ENCODE data around the gene SKAP1. TPM values are rescaled to one million over a fixed set of nuclear protein-coding genes. Genes with fewer than 3 reads are reported as not detected.
"Not testable (repeated sequence)": the region's sequence is repeated elsewhere in the genome, so short reads cannot be mapped to it uniquely, and the experiment has no call there.

Gene SKAP1
- total RNA-seq, 1 donor from 2014 or later: 51.9 TPM

GRCh38 chr17:48207776-48208544 lies 222.1 kb downstream of the SKAP1 start:
- intact Hi-C loops (cut with micrococcal nuclease): no loop called here
- DNase-seq (ENCODE audit: low spot score): no peak
- Mint-ChIP-seq H3K4me1 (ENCODE audit: low read depth) (no peaks in the 10 kb centered on the region), H3K36me3 (ENCODE audit: low read depth) (peaks cover 7% of the 10 kb centered on the region), H3K27ac (no peak overlapping the region), H3K27me3 (ENCODE audit: insufficient read depth) (no peaks in the 10 kb centered on the region), H3K4me3 (no peak overlapping the region), H3K9me3 (no peaks in the 10 kb centered on the region)

- H3K36me3 Mint-ChIP-seq (ENCODE audit: low read depth); DNase-seq (ENCODE audit: low spot score); H3K4me1 Mint-ChIP-seq (ENCODE audit: low read depth); H3K27me3 Mint-ChIP-seq (ENCODE audit: insufficient read depth); H3K9me3 Mint-ChIP-seq; H3K4me3 Mint-ChIP-seq; H3K27ac Mint-ChIP-seq; intact Hi-C loops (cut with micrococcal nuclease): not testable (repeated sequence)
These were observed 223.0 kb downstream of the SKAP1 start for GRCh38 chr17:48207036-48207435.

GRCh38 chr17:48202959-48203358 lies 227.1 kb downstream of the SKAP1 start:
- DNase-seq (ENCODE audit: low spot score): no peak
- intact Hi-C loops (cut with micrococcal nuclease): no loop called here
- peaks cover 11% of the 10 kb centered on the region for H3K36me3 Mint-ChIP-seq (ENCODE audit: low read depth)

GRCh38 chr17:48198950-48199541 lies 231.0 kb downstream of the SKAP1 start:
- H3K4me3 Mint-ChIP-seq: no peak overlapping the region
- H3K27ac Mint-ChIP-seq: no peak overlapping the region
- H3K27me3 Mint-ChIP-seq (ENCODE audit: insufficient read depth): no peaks in the 10 kb centered on the region
- intact Hi-C loops (cut with micrococcal nuclease): no loop called here
- H3K9me3 Mint-ChIP-seq: no peaks in the 10 kb centered on the region
- peaks cover 32% of the 10 kb centered on the region for H3K4me1 Mint-ChIP-seq (ENCODE audit: low read depth)
- peaks cover 21% of the 10 kb centered on the region for H3K36me3 Mint-ChIP-seq (ENCODE audit: low read depth)
- no peak for DNase-seq (ENCODE audit: low spot score)

More at GRCh38 chr17:48202959-48203358, 227.1 kb downstream of the SKAP1 start:
- peaks cover 12% of the 10 kb centered on the region for H3K4me1 Mint-ChIP-seq (ENCODE audit: low read depth)
- H3K27ac Mint-ChIP-seq: no peak overlapping the region
- no peak overlapping the region for H3K4me3 Mint-ChIP-seq
- no peaks in the 10 kb centered on the region for H3K9me3 Mint-ChIP-seq
- H3K27me3 Mint-ChIP-seq (ENCODE audit: insufficient read depth): no peaks in the 10 kb centered on the region

GRCh38 chr17:48195910-48196309 lies 234.1 kb downstream of the SKAP1 start:
- intact Hi-C loops (cut with micrococcal nuclease): no loop called here
- H3K9me3 Mint-ChIP-seq: no peaks in the 10 kb centered on the region
- no peak overlapping the region for H3K27ac Mint-ChIP-seq
- no peak overlapping the region for H3K4me3 Mint-ChIP-seq
- peaks cover 50% of the 10 kb centered on the region for H3K4me1 Mint-ChIP-seq (ENCODE audit: low read depth)
- H3K27me3 Mint-ChIP-seq (ENCODE audit: insufficient read depth): no peaks in the 10 kb centered on the region
- peaks cover 31% of the 10 kb centered on the region for H3K36me3 Mint-ChIP-seq (ENCODE audit: low read depth)
- DNase-seq (ENCODE audit: low spot score): no peak

GRCh38 chr17:48194097-48194550 lies 235.9 kb downstream of the SKAP1 start:
- Mint-ChIP-seq H3K27me3 (ENCODE audit: insufficient read depth) (no peaks in the 10 kb centered on the region), H3K9me3 (no peaks in the 10 kb centered on the region), H3K4me1 (ENCODE audit: low read depth) (peaks cover 44% of the 10 kb centered on the region), H3K4me3 (peak overlapping the region; percentile 0), H3K27ac (peak overlapping the region; percentile 0), H3K36me3 (ENCODE audit: low read depth) (peaks cover 28% of the 10 kb centered on the region)
- intact Hi-C loops (cut with micrococcal nuclease): no loop called here
- DNase-seq (ENCODE audit: low spot score): no peak

- Mint-ChIP-seq H3K9me3 (no peaks in the 10 kb centered on the region), H3K4me3 (no peak overlapping the region), H3K27me3 (ENCODE audit: insufficient read depth) (no peaks in the 10 kb centered on the region), H3K4me1 (ENCODE audit: low read depth) (peaks cover 38% of the 10 kb centered on the region), H3K36me3 (ENCODE audit: low read depth) (peaks cover 36% of the 10 kb centered on the region), H3K27ac (no peak overlapping the region)
- intact Hi-C loops (cut with micrococcal nuclease): no loop called here
- DNase-seq (ENCODE audit: low spot score): no peak
These were observed 237.7 kb downstream of the SKAP1 start for GRCh38 chr17:48192321-48192731.

GRCh38 chr17:48191362-48191761 lies 238.7 kb downstream of the SKAP1 start:
- Mint-ChIP-seq H3K9me3 (no peaks in the 10 kb centered on the region), H3K27ac (no peak overlapping the region), H3K36me3 (ENCODE audit: low read depth) (peaks cover 37% of the 10 kb centered on the region), H3K4me3 (no peak overlapping the region), H3K4me1 (ENCODE audit: low read depth) (peaks cover 38% of the 10 kb centered on the region), H3K27me3 (ENCODE audit: insufficient read depth) (no peaks in the 10 kb centered on the region)
- DNase-seq (ENCODE audit: low spot score): no peak
- intact Hi-C loops (cut with micrococcal nuclease): no loop called here

- Mint-ChIP-seq H3K27ac (no peak overlapping the region), H3K27me3 (ENCODE audit: insufficient read depth) (no peaks in the 10 kb centered on the region), H3K4me1 (ENCODE audit: low read depth) (peaks cover 36% of the 10 kb centered on the region), H3K4me3 (no peak overlapping the region), H3K36me3 (ENCODE audit: low read depth) (peaks cover 40% of the 10 kb centered on the region), H3K9me3 (no peaks in the 10 kb centered on the region)
- intact Hi-C loops (cut with micrococcal nuclease): no loop called here
- DNase-seq (ENCODE audit: low spot score): no peak
These were observed 239.1 kb downstream of the SKAP1 start for GRCh38 chr17:48190871-48191270.

GRCh38 chr17:48187872-48188608 lies 242.0 kb downstream of the SKAP1 start:
- H3K4me1 Mint-ChIP-seq (ENCODE audit: low read depth): peaks cover 8% of the 10 kb centered on the region

GRCh38 chr17:48186317-48186716 lies 243.7 kb downstream of the SKAP1 start:
- H3K4me1 Mint-ChIP-seq (ENCODE audit: low read depth); H3K27me3 Mint-ChIP-seq (ENCODE audit: insufficient read depth); H3K9me3 Mint-ChIP-seq; H3K27ac Mint-ChIP-seq; intact Hi-C loops (cut with micrococcal nuclease); H3K4me3 Mint-ChIP-seq; DNase-seq (ENCODE audit: low spot score): not testable (repeated sequence)
- H3K36me3 Mint-ChIP-seq (ENCODE audit: low read depth): peaks cover 44% of the 10 kb centered on the region

More at GRCh38 chr17:48187872-48188608, 242.0 kb downstream of the SKAP1 start:
- H3K27me3 Mint-ChIP-seq (ENCODE audit: insufficient read depth): no peaks in the 10 kb centered on the region
- H3K9me3 Mint-ChIP-seq: no peaks in the 10 kb centered on the region
- intact Hi-C loops (cut with micrococcal nuclease): no loop called here
- DNase-seq (ENCODE audit: low spot score): no peak
- H3K4me3 Mint-ChIP-seq: no peak overlapping the region
- H3K27ac Mint-ChIP-seq: no peak overlapping the region
- peaks cover 43% of the 10 kb centered on the region for H3K36me3 Mint-ChIP-seq (ENCODE audit: low read depth)

GRCh38 chr17:48184721-48185120 lies 245.3 kb downstream of the SKAP1 start:
- Mint-ChIP-seq H3K9me3 (no peaks in the 10 kb centered on the region), H3K27me3 (ENCODE audit: insufficient read depth) (no peaks in the 10 kb centered on the region), H3K36me3 (ENCODE audit: low read depth) (peaks cover 55% of the 10 kb centered on the region), H3K4me3 (no peak overlapping the region), H3K4me1 (ENCODE audit: low read depth) (peaks cover 12% of the 10 kb centered on the region), H3K27ac (no peak overlapping the region)
- intact Hi-C loops (cut with micrococcal nuclease): no loop called here
- no peak for DNase-seq (ENCODE audit: low spot score)

GRCh38 chr17:48181653-48182052 lies 248.4 kb downstream of the SKAP1 start:
- intact Hi-C loops (cut with micrococcal nuclease): no loop called here
- no peaks in the 10 kb centered on the region for H3K27me3 Mint-ChIP-seq (ENCODE audit: insufficient read depth)
- peaks cover 16% of the 10 kb centered on the region for H3K4me1 Mint-ChIP-seq (ENCODE audit: low read depth)
- DNase-seq (ENCODE audit: low spot score): no peak
- peaks cover 55% of the 10 kb centered on the region for H3K36me3 Mint-ChIP-seq (ENCODE audit: low read depth)
- H3K27ac Mint-ChIP-seq: no peak overlapping the region
- no peaks in the 10 kb centered on the region for H3K9me3 Mint-ChIP-seq
- H3K4me3 Mint-ChIP-seq: no peak overlapping the region
